Heart left ventricle (tissue), 13 donors: ENCODE data around the gene GDPD4.

Experiments used
- POLR2A ChIP-seq, 2 donors: fragments of 450-650 bp; IDR thresholded peaks; one replicate each; pipeline ENCODE4 v1.6.1; 2017; ENCODE audit warnings: antibody characterized with exemption in 2 of 2, mild to moderate bottlenecking in 2 of 2, moderate library complexity in 2 of 2
- TF ChIP-seq, protein P1 (sequence below), 12 donors: fragments of 200-600 bp; sonication (generic) in 4 of 12; IDR thresholded peaks; one replicate each; pipeline versions ENCODE4 v1.5.0 to v1.8.0; 2018 to 2022; ENCODE audit warnings: antibody characterized with exemption in 12 of 12, mild to moderate bottlenecking in 5 of 12
- donor health status: ischemic (EF 13 %, LVEDD 7.1; RV severe dilation, severe dysfunction).
- donor health status: DM: no; HTN: yes; CAD: no.
- donor health status: DM: no; HTN: no; CAD: no.
- donor health status: ischemic (EF 25% LVEDD 6.9; RV normal size, moderate dysfunction).
- donor health status: ischemic (EF 25% LVEDD 5.7; RV mildly dilated, moderate dysfunction).
- donor health status: ischemic (EF 35%, LVEDD 5.7; RV mildly dilated, moderate dysfunction).
- donor health status: nonischemic (EF 11% LVEDD 7.7; RV severe dilation, severe dysfunction).
- donor health status: DM: yes; HTN: yes; CAD: no.
- donor health status: PGD.
- donor health status: ischemic (EF 29% LVEDD 5.4; RV normal size, mild dysfunction).
- donor health status: nonischemic (EF 23%, LVEDD 6.1; RV moderate dilation, normal function).

DNA sequence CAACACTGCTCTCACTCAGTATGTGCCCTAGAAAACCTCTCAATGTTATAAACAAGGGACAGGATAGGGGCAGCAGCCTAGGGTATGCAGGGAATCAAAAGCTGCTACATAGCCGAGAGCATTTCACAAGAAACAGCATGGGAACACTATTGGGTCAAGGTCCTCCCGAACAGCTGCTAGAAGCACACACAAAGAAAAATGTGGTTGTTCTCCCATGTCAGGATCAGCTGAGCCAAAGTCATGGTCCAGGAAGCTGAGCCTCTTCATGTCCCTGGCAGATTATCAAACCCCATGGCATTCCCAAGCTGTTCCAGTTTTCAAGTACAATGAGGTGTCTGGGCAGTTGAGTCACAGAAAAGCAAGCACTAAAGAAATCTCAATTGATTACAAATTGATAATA, 21.0 kb upstream of the GDPD4 start:
- TF ChIP-seq, protein P1, sequence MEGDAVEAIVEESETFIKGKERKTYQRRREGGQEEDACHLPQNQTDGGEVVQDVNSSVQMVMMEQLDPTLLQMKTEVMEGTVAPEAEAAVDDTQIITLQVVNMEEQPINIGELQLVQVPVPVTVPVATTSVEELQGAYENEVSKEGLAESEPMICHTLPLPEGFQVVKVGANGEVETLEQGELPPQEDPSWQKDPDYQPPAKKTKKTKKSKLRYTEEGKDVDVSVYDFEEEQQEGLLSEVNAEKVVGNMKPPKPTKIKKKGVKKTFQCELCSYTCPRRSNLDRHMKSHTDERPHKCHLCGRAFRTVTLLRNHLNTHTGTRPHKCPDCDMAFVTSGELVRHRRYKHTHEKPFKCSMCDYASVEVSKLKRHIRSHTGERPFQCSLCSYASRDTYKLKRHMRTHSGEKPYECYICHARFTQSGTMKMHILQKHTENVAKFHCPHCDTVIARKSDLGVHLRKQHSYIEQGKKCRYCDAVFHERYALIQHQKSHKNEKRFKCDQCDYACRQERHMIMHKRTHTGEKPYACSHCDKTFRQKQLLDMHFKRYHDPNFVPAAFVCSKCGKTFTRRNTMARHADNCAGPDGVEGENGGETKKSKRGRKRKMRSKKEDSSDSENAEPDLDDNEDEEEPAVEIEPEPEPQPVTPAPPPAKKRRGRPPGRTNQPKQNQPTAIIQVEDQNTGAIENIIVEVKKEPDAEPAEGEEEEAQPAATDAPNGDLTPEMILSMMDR (IDR thresholded peaks at IDR 0.05): no peak
- TF ChIP-seq POLR2A (IDR thresholded peaks at IDR 0.05): no peak
